HPDE6-E6E7 (cell line): ENCODE measurements around the gene WDR37.

Experiments used
- DNase-seq: peaks from one replicate; pipeline ENCODE4 v3.0.0; 2011; ENCODE audit warnings: missing footprints; ENCODE audit errors: extremely low spot score

Gene WDR37

GRCh38 chr10:1074748-1075308 is 18.6 kb downstream of the WDR37 start:
- no peak for DNase-seq

DNA sequence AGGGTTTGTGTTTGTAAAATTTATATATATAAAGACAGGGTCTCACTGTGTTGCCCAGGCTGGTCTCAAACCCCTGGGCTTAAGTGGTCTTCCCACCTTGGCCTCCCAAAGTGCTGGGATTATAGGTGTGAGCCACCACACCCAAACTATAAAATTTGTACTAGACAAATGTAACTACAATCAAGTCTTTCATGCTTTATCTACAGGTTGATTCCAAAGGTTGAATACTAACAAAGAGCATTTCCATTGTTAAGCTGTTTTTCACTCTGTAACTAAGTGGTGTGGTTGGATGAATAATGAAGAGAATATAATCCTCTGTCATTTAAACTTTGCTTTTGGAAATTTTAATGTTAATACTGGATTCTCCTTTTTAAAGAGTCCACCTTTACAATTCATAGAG is 22.5 kb downstream of the WDR37 start:
- no peak for DNase-seq

- no peak for DNase-seq
These were observed 27.4 kb downstream of the WDR37 start for GRCh38 chr10:1083581-1083980.

- no peak for DNase-seq
These were observed 28.1 kb downstream of the WDR37 start for GRCh38 chr10:1084011-1084950.

DNA sequence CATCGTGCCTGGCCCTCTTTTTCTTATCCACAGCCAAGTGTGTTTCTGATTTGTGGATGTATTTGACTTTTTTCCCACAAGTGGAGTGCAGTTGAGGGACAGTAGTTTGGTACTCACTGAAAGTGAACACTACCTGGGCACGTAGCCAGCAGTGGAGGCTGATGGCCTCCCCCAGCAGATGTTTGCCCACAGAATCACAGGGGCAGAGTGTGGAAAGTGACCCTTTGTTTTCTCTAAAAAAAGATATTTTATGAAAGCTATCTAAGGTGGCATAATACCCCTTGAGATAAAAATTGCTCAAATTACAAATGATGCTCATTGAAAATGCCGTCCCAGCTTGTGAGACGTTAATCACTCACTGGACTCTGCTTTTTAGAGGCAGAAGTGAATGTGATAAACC is 29.1 kb downstream of the WDR37 start:
- no peak for DNase-seq

DNA sequence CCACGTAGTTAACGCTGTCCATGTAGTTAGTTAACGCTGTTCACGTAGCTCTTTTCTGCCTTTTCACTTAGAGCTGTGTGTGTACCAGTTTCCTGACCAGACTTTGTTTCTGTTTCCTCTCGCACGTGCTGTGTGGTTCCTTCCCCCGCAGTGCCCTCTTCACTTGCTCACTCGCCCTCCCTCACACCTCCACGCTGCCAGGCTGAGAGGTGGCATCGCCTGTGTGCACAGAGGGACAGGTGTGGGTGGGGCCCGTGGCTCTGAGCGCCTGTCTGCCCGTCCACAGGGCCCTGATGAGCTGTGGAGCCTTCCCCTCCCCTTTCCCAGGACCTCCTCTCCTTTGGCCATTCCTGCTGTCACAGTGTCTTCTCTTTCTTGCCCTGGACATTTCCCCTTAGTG is 30.6 kb downstream of the WDR37 start:
- DNase-seq: no peak

GRCh38 chr10:1089017-1089689 is 33.0 kb downstream of the WDR37 start:
- DNase-seq: no peak

DNA sequence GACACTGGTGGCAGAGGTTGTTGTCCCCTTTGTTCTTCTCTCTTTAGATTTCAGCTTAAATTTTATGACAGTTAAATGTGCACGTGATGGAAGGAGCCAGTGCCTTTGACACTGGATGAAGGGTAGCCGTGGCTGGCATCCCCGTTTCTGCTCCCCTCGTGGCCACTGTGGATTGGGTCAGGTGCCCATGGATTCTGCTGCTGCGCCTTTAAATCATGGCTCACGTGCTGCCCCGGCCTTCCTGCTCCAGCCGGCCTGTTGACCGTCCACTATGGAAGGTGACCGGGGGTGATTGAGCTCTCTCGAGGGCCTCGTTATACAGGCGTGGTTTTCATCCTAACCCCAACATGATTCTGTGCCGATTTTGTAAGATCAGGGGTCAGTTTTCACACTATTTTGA is 34.5 kb downstream of the WDR37 start:
- DNase-seq: no peak

GRCh38 chr10:1093696-1094095 is 37.5 kb downstream of the WDR37 start:
- no peak for DNase-seq

DNA sequence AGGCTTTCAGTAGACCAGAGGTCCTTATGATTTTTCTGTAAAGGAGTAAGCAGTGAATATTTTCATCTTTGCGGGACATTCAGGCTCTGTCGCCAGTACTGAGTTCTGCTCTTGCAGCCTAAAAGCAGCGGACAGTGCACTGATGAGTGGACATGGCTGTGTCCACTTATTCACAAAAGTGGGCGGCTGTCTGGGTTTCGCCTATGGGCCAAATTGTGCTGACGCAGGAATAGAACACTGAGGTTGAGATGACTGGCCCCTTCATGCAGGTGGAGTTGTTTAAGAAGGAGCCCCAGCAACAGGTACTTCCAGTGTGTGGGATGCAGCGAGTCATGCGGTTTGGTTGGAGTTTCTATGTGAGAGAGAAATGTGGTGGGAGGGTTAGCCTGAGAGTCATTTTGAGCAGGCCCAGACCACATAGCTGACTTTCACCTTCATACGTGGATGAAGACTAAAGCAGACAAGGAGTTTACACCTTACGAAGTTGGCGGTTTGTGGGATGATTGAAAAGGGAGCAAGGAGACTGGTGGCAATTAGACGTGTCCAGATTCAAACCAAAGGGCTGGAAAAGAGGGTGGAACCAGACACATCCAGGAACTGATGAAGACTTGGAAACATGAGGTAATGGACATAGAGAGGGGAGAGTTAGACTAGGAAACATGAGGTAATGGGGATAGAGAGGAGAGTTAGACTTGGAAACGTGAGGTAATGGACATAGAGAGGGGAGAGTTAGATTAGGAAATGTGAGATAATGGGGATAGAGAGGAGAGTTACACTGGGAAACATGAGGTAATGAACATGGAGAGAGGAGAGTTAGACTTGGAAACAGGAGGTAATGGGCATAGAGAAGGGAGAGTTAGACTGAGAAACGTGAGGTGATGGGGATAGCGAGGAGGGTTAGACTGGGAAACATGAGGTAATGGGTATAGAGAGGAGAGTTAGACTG is 38.2 kb downstream of the WDR37 start:
- DNase-seq: no peak

GRCh38 chr10:1095498-1095897 is 39.3 kb downstream of the WDR37 start:
- no peak for DNase-seq

GRCh38 chr10:1096287-1096889 is 40.2 kb downstream of the WDR37 start:
- DNase-seq: no peak

DNA sequence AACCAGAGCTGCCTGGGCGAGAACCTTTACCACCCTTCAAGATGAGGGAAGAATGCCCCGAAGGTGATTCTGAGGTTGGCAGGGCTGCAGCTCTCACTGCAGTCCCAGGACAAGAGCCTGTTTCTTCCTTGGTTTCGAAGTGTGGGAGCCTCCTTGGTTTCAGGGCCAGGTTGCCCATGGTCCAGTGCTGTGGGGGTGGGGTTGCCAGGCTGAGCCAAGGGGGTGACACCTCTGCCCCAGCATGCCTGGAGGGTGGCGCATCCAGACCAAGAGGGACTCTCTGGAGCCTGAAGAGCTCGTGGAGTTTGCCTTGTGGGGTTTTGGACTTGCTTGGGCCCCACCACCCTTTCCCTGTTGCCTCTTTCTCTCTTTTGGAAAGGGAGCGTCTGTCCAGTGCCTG is 41.3 kb downstream of the WDR37 start:
- no peak for DNase-seq

DNA sequence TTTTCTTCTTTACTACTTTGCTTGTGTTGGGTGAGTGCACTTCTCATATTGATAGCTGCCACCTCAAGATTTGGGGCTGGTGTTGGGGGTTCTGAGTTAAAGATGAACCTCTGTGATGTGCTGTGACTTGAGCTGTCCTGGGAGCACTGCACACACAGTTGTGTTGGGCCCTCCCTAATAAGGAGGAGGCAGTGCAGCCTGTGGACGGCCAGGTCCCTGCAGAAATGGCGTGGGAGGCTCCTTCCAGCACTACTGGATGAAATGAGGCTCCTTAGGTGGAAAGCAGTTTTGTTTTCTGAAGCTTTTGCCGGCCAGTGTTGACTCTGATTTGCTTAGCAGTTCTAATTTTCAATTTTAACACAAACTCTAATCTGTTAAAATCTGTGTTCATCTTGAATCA is 44.0 kb downstream of the WDR37 start:
- no peak for DNase-seq

DNA sequence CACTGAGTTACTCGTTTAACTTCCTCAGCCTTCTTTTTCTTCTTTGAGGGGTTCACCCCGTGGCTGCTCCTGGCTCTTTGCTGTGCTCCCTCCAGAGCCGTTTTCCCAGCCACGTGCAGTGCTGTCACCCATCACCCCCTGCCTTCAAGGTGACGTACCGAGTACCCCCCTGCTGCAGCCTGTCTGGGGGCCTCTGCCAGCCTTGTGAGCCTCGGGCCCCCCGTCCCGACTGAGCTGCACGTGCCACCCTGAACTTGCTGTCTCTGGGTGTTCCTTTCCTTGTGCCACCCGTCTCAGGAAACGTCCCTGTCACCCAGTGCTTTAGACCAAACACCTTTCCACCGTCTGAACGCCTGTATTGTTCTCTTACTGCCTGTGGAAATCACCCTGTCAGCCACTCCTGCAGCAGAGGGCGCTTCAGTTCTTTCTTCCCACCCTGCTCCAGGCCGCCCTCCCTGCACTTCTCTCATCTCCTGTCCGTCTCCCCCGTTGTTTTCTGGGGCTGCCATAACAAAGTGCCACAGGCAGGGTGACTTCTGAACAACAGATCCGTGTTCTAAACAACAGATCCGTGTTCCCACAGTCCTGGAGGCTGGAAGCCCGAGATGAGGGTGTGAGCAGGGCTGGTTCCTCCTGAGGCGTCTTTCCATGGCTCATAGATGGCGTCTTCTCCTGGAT is 44.6 kb downstream of the WDR37 start:
- DNase-seq: no peak

DNA sequence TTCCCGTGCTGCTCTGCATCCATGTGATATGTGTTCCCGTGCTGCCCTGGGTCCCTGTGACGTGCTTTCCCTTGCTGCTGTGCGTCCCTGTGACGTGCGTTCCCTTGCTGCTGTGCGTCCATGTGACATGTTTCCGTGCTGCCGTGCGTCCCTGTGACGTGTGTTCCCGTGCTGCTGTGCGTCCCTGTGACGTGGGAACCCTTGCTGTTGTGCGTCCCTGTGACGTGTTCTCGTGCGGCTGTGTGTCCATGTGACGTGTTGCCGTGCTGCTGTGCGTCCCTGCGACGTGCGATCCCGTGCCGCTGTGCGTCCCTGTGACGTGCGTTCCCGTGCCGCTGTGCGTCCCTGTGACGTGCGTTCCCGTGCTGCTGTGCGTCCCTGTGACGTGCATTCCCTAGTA is 45.8 kb downstream of the WDR37 start:
- no peak for DNase-seq

- DNase-seq: no peak
These were observed 46.2 kb downstream of the WDR37 start for GRCh38 chr10:1102416-1102815.

GRCh38 chr10:1102831-1103230 is 46.6 kb downstream of the WDR37 start:
- no peak for DNase-seq

DNA sequence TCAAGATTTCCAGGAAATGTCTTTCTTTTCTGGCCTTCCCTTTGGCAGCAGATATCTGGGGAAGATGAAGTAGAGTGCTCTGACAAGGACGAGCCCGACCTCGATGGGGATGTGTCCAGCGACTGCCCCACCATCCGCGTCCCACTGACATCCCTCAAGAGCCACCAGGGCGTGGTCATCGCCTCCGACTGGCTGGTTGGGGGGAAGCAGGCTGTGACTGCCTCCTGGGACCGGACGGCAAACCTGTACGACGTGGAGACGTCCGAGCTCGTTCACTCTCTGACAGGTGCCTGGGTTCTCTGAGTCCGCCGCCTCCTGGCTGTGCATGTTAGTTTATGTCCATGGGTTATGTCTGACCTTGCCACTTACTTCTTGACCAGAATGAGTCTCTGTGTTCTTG is 47.4 kb downstream of the WDR37 start:
- no peak for DNase-seq

DNA sequence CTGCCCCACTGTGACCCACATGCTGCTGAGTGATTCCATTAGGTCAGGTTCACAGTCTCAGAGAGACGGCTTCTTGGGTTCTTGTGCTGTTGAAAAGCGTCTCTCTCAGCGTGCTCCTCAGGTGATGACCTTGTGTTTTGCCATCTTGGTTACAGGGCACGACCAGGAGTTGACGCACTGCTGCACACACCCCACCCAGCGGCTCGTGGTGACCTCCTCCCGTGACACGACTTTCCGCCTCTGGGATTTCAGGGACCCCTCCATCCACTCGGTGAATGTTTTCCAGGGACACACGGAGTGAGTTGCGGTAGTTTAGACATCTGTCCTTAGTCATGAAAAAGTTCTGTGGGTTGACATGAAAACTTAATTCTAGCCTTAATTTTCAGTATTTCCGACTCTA is 48.8 kb downstream of the WDR37 start:
- no peak for DNase-seq

DNA sequence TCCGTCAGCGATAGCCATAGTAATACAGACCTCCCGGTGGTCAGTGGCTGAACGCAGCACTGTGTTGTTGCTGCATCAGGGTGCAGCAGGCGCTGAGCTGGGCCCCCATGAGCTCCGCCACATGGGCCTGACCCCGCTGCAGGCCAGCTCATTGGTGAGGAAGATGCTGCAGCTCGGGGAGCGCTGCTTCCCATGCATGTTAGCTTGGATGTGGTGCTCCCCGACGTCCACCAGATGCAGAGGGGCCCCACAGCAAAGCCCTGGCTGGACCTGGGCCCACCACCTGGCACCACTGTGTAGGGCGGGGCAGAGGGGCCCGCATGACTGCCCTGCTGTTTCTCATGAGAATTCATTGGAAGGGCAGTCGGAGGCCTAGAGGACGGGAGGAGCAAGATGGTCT is 50.8 kb downstream of the WDR37 start:
- no peak for DNase-seq
